ENCODE measurements around the gene MRPS27. TPM values are rescaled to one million over a fixed set of nuclear protein-coding genes. Genes with fewer than 3 reads are reported as not detected.

MRPS27 gene
- total and polyA plus RNA-seq, 2 of the 4 experiments (the other 2 are of a cell fraction): 46.9 to 90.5 TPM

DNA sequence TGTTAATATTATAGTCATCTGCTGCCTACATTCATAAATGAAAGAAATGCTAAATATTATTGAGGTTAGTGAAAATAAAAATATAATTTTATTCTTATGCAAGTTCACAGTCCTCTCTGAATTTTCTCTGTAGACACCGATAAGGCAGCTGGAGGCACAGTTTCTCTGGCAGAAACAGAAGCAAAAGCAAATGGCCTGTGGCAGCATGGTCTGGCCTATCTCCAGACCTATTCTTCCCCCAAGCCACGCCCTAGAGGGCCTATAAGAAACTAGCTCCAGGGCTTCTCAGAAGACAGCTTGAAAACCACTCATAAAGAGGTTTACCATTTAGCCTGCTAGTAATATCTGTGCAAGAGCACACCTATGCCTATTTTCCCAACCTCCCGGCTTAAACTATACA lies 28.4 kb downstream of the MRPS27 start:
- CTCF ChIA-PET: interaction anchor here (1.6 kb wide), 1 partner anchor 46 kb away, joined by 3 read pairs; no protein-coding TSS in a partner anchor

More for the DNA sequence above, 28.4 kb downstream of the MRPS27 start:
- H3K23ac ChIP-seq (ENCODE audit: low read depth, low read length): no peak overlapping the region
- peaks cover 3% of the 10 kb centered on the region; the same call in 1 of the 2 replicates for H3K36me3 ChIP-seq (ENCODE audit: control insufficient read depth, insufficient read depth, low read length)
- ATAC-seq (ENCODE audit: low read depth): no peak
- DNase-seq: no peak
- in situ Hi-C loops (cut with MboI; ENCODE audit: low sequenced_read_pairs) (no loop called here), dilution Hi-C loops (cut with HindIII; ENCODE audit: low sequenced_read_pairs, unreplicated experiment) (no loop called here), intact Hi-C loops (cut with micrococcal nuclease) (no loop called here)
- BruUV-seq (replicated peaks): no TSS peak
- H2AK5ac ChIP-seq (ENCODE audit: low read depth, low read length): no peak overlapping the region
- H4K5ac ChIP-seq (ENCODE audit: low read depth, low read length): no peak overlapping the region
- no peaks in the 10 kb centered on the region; the same call in 1 of the 2 replicates for H3K4me1 ChIP-seq (ENCODE audit: control insufficient read depth, insufficient read depth, low read length)
- no peak overlapping the region for H3K9ac ChIP-seq (ENCODE audit: low read depth, low read length)
- WGBS, 2 experiments (ENCODE audit: extremely low coverage in 2 of 2, insufficient read length in 1 of 2): 100% methylated on average over 1 of the region's 3 CpGs; no CpG with 5 or more reads in 1 of the 2 experiments
- peaks cover 6 to 22% of the 10 kb centered on the region in 2 experiments; a peak in 3 of 4 replicates for H3K79me1 ChIP-seq (ENCODE audit: low read depth in 1 of 2, low read length in 2 of 2)
- no peaks in the 10 kb centered on the region for H4K20me1 ChIP-seq (ENCODE audit: insufficient read depth, low read length)
- no peak overlapping the region for H2BK120ac ChIP-seq (ENCODE audit: low read depth, low read length)
- no peak overlapping the region for H3K56ac ChIP-seq (ENCODE audit: extremely low read depth, insufficient read depth, low read length)
- no peaks in the 10 kb centered on the region for H3K27me3 ChIP-seq (ENCODE audit: control insufficient read depth, insufficient read depth, low read length)
- H3K9me1 ChIP-seq (ENCODE audit: insufficient read depth, low read length): peaks cover 3% of the 10 kb centered on the region; the same call in 1 of the 2 replicates
- no peak overlapping the region for H3K4me2 ChIP-seq (ENCODE audit: low read depth, low read length)
- no peak overlapping the region for H2BK15ac ChIP-seq (ENCODE audit: low read depth, low read length)
- POLR2A ChIA-PET (ENCODE audit: unreplicated experiment): no interaction called here
- H3K4me3 ChIP-seq (ENCODE audit: insufficient read depth, low read depth, low read length): no peak overlapping the region
- no peak overlapping the region for H3K4ac ChIP-seq (ENCODE audit: low read depth, low read length)
- no peak overlapping the region for H2BK5ac ChIP-seq (ENCODE audit: low read depth, low read length, poor library complexity, severe bottlenecking)
- no peak overlapping the region for H4K8ac ChIP-seq (ENCODE audit: low read depth in 2 of 2, low read length in 2 of 2)
- H2AFZ ChIP-seq (replicated peaks; ENCODE audit: low read length, poor library complexity): no peak overlapping the region
- TF ChIP-seq MXI1 (IDR thresholded peaks at IDR 0.05; ENCODE audit: borderline replicate concordance, low read depth, low read length) (no peak), MAFK (IDR thresholded peaks at IDR 0.05; ENCODE audit: low read depth, low read length) (no peak), CHD1 (IDR thresholded peaks at IDR 0.05; ENCODE audit: low read depth, low read length) (no peak), BHLHE40 (IDR thresholded peaks at IDR 0.05; ENCODE audit: low read depth, low read length) (no peak), CTCF (conservative IDR thresholded peaks at IDR 0.05; ENCODE audit: low read depth, low read length) (no peak), POLR2A (IDR thresholded peaks at IDR 0.05; ENCODE audit: low read depth, low read length) (no peak), FOS (IDR thresholded peaks at IDR 0.05; ENCODE audit: low read depth, low read length) (no peak), MAZ (IDR thresholded peaks at IDR 0.05; ENCODE audit: borderline replicate concordance, low read depth, low read length) (no peak), CEBPB (IDR thresholded peaks at IDR 0.05; ENCODE audit: low read depth, low read length) (no peak), SMC3 (IDR thresholded peaks at IDR 0.05; ENCODE audit: low read depth, low read length) (no peak), RCOR1 (IDR thresholded peaks at IDR 0.05; ENCODE audit: insufficient replicate concordance, low read length) (no peak), RFX5 (IDR thresholded peaks at IDR 0.05; ENCODE audit: low read depth, low read length) (no peak), RAD21 (IDR thresholded peaks at IDR 0.05; ENCODE audit: low read length) (no peak), USF2 (IDR thresholded peaks at IDR 0.05; ENCODE audit: low read depth, low read length) (no peak), NFE2L2 (IDR thresholded peaks at IDR 0.05; ENCODE audit: low read depth, low read length) (no peak)
- TF ChIP-seq, protein P1, sequence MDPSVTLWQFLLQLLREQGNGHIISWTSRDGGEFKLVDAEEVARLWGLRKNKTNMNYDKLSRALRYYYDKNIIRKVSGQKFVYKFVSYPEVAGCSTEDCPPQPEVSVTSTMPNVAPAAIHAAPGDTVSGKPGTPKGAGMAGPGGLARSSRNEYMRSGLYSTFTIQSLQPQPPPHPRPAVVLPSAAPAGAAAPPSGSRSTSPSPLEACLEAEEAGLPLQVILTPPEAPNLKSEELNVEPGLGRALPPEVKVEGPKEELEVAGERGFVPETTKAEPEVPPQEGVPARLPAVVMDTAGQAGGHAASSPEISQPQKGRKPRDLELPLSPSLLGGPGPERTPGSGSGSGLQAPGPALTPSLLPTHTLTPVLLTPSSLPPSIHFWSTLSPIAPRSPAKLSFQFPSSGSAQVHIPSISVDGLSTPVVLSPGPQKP (IDR thresholded peaks at IDR 0.05; ENCODE audit: borderline replicate concordance, low read depth, low read length): no peak
- H4K91ac ChIP-seq (ENCODE audit: insufficient read depth, low read depth, low read length): no peak overlapping the region
- no peak overlapping the region for H3K27ac ChIP-seq (ENCODE audit: insufficient read depth, low read length)
- H2AK9ac ChIP-seq (replicated peaks; ENCODE audit: low read depth, low read length, poor library complexity): no peak overlapping the region
- no peak overlapping the region for H3K18ac ChIP-seq (ENCODE audit: low read depth, low read length)
- no peaks in the 10 kb centered on the region for H3K9me3 ChIP-seq (ENCODE audit: control insufficient read depth, insufficient read depth, low read length)
- no peak overlapping the region for H3K14ac ChIP-seq (replicated peaks; ENCODE audit: low read depth, low read length)
- H2BK20ac ChIP-seq (ENCODE audit: low read depth, low read length): no peak overlapping the region
